Heart left ventricle (tissue), 16 donors: ENCODE data around the gene EIF3J. TPM values are rescaled to one million over a fixed set of nuclear protein-coding genes. Genes with fewer than 3 reads are reported as not detected.

Source experiments
- ATAC-seq, 4 donors: fragments of 200-7000 bp; cut with Tn5 transposase; one replicate each; pipeline ENCODE4 v1.9.1; 2020 to 2022; ENCODE audit warnings: moderate library complexity in 4 of 4, mild to moderate bottlenecking in 3 of 4, moderate number of reproducible peaks in 1 of 4
- DNase-seq, 5 donors: peaks; one replicate each; pipeline ENCODE4 v3.0.0-alpha.2; 2020
- H3K27ac ChIP-seq, 12 donors: fragments of 200-600 bp; sonication (generic) in 4 of 12; one replicate each; pipeline versions ENCODE4 v1.5.0 to v1.8.0; 2016 to 2022; ENCODE audit warnings: mild to moderate bottlenecking in 2 of 12
- H3K27me3 ChIP-seq, 9 donors: fragments of 200-600 bp; sonication (generic) in 2 of 9; one replicate each; pipeline versions ENCODE4 v1.5.1 to v1.8.0; 2016 to 2022; ENCODE audit warnings: mild to moderate bottlenecking in 3 of 9
- H3K36me3 ChIP-seq, 9 donors: fragments of 200-600 bp; sonication (generic) in 2 of 9; one replicate each; pipeline versions ENCODE4 v1.5.0 to v1.8.0; 2018 to 2022; ENCODE audit warnings: mild to moderate bottlenecking in 2 of 9
- H3K4me1 ChIP-seq, 12 donors: fragments of 200-600 bp; sonication (generic) in 4 of 12; one replicate each; pipeline versions ENCODE4 v1.5.0 to v1.8.0; 2016 to 2022; ENCODE audit warnings: mild to moderate bottlenecking in 3 of 12
- H3K4me3 ChIP-seq, 12 donors: fragments of 200-600 bp; sonication (generic) in 4 of 12; one replicate each; pipeline versions ENCODE4 v1.5.0 to v1.8.0; 2017 to 2022; ENCODE audit warnings: mild to moderate bottlenecking in 9 of 12, moderate library complexity in 4 of 12
- H3K9me3 ChIP-seq, 12 donors: fragments of 200-600 bp; sonication (generic) in 4 of 12; one replicate each; pipeline versions ENCODE4 v1.5.0 to v1.8.0; 2016 to 2022; ENCODE audit warnings: mild to moderate bottlenecking in 1 of 12
- POLR2A ChIP-seq, 2 donors: fragments of 450-650 bp; IDR thresholded peaks; one replicate each; pipeline ENCODE4 v1.6.1; 2017; ENCODE audit warnings: antibody characterized with exemption in 2 of 2, mild to moderate bottlenecking in 2 of 2, moderate library complexity in 2 of 2
- WGBS, 4 donors: extraction: QIAGEN DNeasy Blood & Tissue Kit in 2 of 4; methylation state at CpG; one replicate each; pipeline versions ENCODE4 v1.1.5 to v1.1.7; 2013 to 2018; 5-methylcytosine and 5-hydroxymethylcytosine counted together
- intact Hi-C, 10 donors: fragments of 100-400 bp; cut with DNase I; formaldehyde crosslinking; loops; one replicate each; pipeline versions ENCODE4 v1.11.1 to v1.14.2; 2022
- polyA plus RNA-seq, 2 donors: library from polyadenylated mRNA; stranded (reverse); fragments of 200-250 nt; gene quantifications; one replicate each; pipeline ENCODE4 v1.2.3, GENCODE V29; 2013
- total RNA-seq, 9 donors: library from RNA; depleted of rRNA in 2 of 9; stranded (reverse); fragments of >200 nt in 2 of 9; fragmentation: NEBNext Ultra II Directional in 3 of 9; extraction: Animal tissue kit (Norgen Biotek cat#: 25700) in 3 of 9; gene quantifications; one replicate each; pipeline versions ENCODE4 v1.1.0 to v1.2.4, GENCODE V29; 2016 to 2023
- TF ChIP-seq, protein P1 (sequence below), 12 donors: fragments of 200-600 bp; sonication (generic) in 4 of 12; IDR thresholded peaks; one replicate each; pipeline versions ENCODE4 v1.5.0 to v1.8.0; 2018 to 2022; ENCODE audit warnings: antibody characterized with exemption in 12 of 12, mild to moderate bottlenecking in 5 of 12
- donor health status: ischemic (EF 13 %, LVEDD 7.1; RV severe dilation, severe dysfunction).
- donor health status: healthy with polysubstance abuse.
- donor health status: DM: no; HTN: yes; CAD: no.
- donor health status: DM: no; HTN: no; CAD: no.
- donor health status: ischemic (EF 25% LVEDD 6.9; RV normal size, moderate dysfunction).
- donor health status: ischemic (EF 25% LVEDD 5.7; RV mildly dilated, moderate dysfunction).
- donor health status: healthy.
- donor health status: DM: yes; HTN: yes; CAD: no.
- donor health status: ischemic (EF 35%, LVEDD 5.7; RV mildly dilated, moderate dysfunction).
- donor health status: nonischemic (EF 11% LVEDD 7.7; RV severe dilation, severe dysfunction).
- donor health status: DM: yes; HTN: yes; CAD: no.
- donor health status: PGD.
- donor health status: ischemic (EF 29% LVEDD 5.4; RV normal size, mild dysfunction).
- donor health status: nonischemic (EF 23%, LVEDD 6.1; RV moderate dilation, normal function).

The EIF3J gene
- total and polyA plus RNA-seq, 11 donors: 30.4 to 116 (median 71.6) TPM

DNA sequence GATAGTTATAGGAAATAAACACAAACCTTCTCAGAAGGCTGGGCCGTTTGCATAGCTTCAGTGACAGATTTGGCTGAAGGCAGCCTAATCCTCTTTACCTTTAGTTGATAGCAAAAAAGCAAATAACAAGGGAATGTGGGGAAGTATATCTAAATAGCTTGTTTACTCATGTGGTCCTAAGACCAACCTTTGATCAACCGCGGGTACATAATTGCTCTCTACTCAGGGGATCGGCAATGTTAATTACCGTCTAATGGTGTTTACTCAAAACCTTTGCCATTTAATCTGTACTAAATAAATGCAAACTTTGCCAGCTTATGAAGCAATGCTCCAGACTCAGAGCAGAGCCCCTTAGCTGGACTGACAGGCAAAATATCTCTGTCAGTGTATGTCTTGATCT, 51.6 kb downstream of the EIF3J start:
- no peaks in the 10 kb centered on the region for H3K9me3 ChIP-seq
- no peaks in the 10 kb centered on the region for H3K27me3 ChIP-seq
- no peak for DNase-seq
- peaks cover 0 to 100% (median 99%) of the 10 kb centered on the region in 9 donors for H3K36me3 ChIP-seq
- intact Hi-C loops: loop anchor here in 3 of 10 donors (10.0 kb wide), 2 partner anchors 146 to 166 kb away; partner anchors contain the start of gene TRIM69 (in 2 of the 3)
- TF ChIP-seq, protein P1, sequence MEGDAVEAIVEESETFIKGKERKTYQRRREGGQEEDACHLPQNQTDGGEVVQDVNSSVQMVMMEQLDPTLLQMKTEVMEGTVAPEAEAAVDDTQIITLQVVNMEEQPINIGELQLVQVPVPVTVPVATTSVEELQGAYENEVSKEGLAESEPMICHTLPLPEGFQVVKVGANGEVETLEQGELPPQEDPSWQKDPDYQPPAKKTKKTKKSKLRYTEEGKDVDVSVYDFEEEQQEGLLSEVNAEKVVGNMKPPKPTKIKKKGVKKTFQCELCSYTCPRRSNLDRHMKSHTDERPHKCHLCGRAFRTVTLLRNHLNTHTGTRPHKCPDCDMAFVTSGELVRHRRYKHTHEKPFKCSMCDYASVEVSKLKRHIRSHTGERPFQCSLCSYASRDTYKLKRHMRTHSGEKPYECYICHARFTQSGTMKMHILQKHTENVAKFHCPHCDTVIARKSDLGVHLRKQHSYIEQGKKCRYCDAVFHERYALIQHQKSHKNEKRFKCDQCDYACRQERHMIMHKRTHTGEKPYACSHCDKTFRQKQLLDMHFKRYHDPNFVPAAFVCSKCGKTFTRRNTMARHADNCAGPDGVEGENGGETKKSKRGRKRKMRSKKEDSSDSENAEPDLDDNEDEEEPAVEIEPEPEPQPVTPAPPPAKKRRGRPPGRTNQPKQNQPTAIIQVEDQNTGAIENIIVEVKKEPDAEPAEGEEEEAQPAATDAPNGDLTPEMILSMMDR (IDR thresholded peaks at IDR 0.05): no peak
- no peak for TF ChIP-seq POLR2A (IDR thresholded peaks at IDR 0.05)
- ATAC-seq: no peak
- H3K4me1 ChIP-seq: no peaks in the 10 kb centered on the region
- WGBS, 4 donors: 88 to 94% (median 89%) methylated on average over 5 of the region's 5 CpGs
- H3K4me3 ChIP-seq: no peak overlapping the region
- no peak overlapping the region for H3K27ac ChIP-seq

DNA sequence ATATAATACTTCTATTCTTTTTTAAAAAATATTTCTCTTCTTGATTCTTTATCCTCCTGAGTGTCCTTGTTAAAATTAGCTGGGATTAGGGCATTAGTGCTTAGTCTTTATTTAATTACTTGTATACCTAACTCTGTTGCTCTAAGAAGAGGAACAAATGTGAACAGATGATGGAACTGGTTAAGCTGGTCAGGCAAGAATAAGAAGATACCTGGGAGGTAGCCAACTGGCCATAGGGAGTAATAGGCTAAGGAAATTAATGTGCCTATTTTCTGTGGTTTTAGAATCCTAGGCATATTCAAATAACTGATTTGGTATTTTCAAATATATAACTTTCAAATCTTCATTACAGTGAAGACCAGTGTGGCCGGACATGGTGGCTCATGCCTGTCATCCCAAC, 54.4 kb downstream of the EIF3J start:
- H3K4me3 ChIP-seq: no peak overlapping the region
- ATAC-seq (no peak), DNase-seq (no peak)
- 89 to 96% (median 95%) methylated on average over 1 of the region's 1 CpG for WGBS, 4 donors
- intact Hi-C loops: loop anchor here in 4 of 10 donors (5.0 to 10.0 kb wide), 2 partner anchors 143 to 146 kb away; partner anchors contain the start of gene TRIM69 (in 4 of the 4)
- no peaks in the 10 kb centered on the region for H3K27me3 ChIP-seq
- no peak overlapping the region for H3K27ac ChIP-seq
- TF ChIP-seq POLR2A (IDR thresholded peaks at IDR 0.05): no peak
- TF ChIP-seq, protein P1 (IDR thresholded peaks at IDR 0.05): no peak
- H3K36me3 ChIP-seq: peaks cover 0 to 100% (median 99%) of the 10 kb centered on the region in 9 donors
- no peaks in the 10 kb centered on the region for H3K4me1 ChIP-seq
- H3K9me3 ChIP-seq: no peaks in the 10 kb centered on the region

DNA sequence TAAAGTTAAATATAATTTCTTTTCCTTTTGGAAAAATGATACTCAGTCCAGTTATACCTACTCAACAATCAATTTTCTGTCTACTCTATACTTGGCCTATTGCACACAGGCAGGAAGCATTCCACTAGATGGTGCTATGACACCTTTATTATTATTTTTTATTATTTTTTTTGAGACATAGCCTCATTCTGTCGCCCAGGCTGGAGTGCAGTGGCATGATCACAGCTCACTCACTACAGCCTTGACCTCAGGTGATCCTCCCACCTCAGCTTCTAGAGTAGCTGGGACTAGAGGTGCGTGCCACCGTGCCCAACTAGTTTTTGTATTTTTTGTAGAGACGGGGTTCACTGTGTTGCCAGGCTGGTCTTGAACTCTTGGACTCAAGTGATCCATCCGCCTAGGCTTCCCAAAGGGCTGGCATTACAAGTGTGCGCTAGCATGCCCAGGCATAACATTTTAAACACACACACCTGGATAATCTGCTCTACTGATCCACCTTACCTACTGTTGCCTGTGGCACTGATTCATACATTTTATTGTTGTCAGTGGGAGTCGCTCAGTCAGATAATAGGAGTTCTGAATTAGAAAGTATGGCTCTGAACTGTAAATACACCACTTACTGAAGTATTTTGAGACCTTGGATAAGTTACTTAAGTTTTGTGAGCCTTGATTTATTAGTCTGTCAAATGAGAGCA, 56.2 kb downstream of the EIF3J start:
- H3K36me3 ChIP-seq: peaks cover 0 to 100% (median 100%) of the 10 kb centered on the region in 9 donors
- ATAC-seq: no peak
- no peaks in the 10 kb centered on the region for H3K4me1 ChIP-seq
- H3K4me3 ChIP-seq: no peak overlapping the region
- WGBS, 4 donors: 81 to 86% (median 83%) methylated on average over 7 of the region's 7 CpGs
- no peak overlapping the region for H3K27ac ChIP-seq
- DNase-seq: no peak
- H3K9me3 ChIP-seq: no peaks in the 10 kb centered on the region
- TF ChIP-seq POLR2A (IDR thresholded peaks at IDR 0.05): no peak
- TF ChIP-seq, protein P1 (IDR thresholded peaks at IDR 0.05): peak in 9 of 12 donors; percentile 26 to 48 (median 34)
- intact Hi-C loops: loop anchor here in 4 of 10 donors (5.0 to 10.0 kb wide), 2 partner anchors 142 to 144 kb away; partner anchors contain the start of gene TRIM69 (in 4 of the 4)
- H3K27me3 ChIP-seq: no peaks in the 10 kb centered on the region

DNA sequence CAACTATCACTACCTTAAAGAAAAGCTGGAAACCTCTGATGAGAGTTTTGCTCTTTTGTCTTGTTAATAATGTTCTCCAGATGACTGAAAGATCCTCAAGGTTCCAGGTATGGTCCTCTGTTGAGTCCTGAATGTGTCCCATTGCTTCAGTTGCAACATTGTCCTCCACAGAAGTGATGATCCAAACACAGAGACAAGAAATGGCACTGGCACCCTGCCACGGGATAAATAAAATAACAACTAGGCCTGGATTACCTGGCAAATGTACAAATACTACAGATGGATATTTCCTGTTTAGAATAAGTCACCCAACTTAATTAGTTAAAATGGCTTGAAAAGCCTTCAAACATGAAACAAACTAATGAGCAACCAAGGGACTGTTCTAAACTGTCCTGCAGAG, 58.3 kb downstream of the EIF3J start:
- 48 to 62% (median 51%) methylated on average over 1 of the region's 1 CpG for WGBS, 4 donors
- TF ChIP-seq, protein P1 (IDR thresholded peaks at IDR 0.05): no peak
- TF ChIP-seq POLR2A (IDR thresholded peaks at IDR 0.05): no peak
- Histone ChIP-seq H3K27ac (no peak overlapping the region), H3K4me3 (no peak overlapping the region), H3K36me3 (peaks cover 0 to 100% (median 94%) of the 10 kb centered on the region in 9 donors), H3K27me3 (no peaks in the 10 kb centered on the region), H3K4me1 (no peaks in the 10 kb centered on the region), H3K9me3 (no peaks in the 10 kb centered on the region)
- DNase-seq (no peak), ATAC-seq (no peak)
- intact Hi-C loops: loop anchor here in 3 of 10 donors (5.0 to 10.0 kb wide), 2 partner anchors 52 to 140 kb away; partner anchors contain the start of gene TRIM69 (in 2 of the 3)
